Type B pancreatic cell (in vitro differentiated cells): ENCODE data around the gene DGKE. TPM values are rescaled to one million over a fixed set of nuclear protein-coding genes. Genes with fewer than 3 reads are reported as not detected.

Experiments used
- DNase-seq: peaks from one replicate; pipeline ENCODE4 v3.0.0; 2021; ENCODE audit warnings: mixed read lengths; ENCODE audit not compliant: unreplicated experiment; ENCODE audit errors: extremely low spot score
- H3K27ac Mint-ChIP-seq: 2 replicates; pipeline ENCODE4 v1.8.0; 2021; ENCODE audit warnings: mild to moderate bottlenecking, mixed read lengths
- H3K27me3 Mint-ChIP-seq: 2 replicates; pipeline ENCODE4 v1.8.0; 2021; ENCODE audit warnings: mixed read lengths
- H3K36me3 Mint-ChIP-seq: 2 replicates; pipeline ENCODE4 v1.8.0; 2021; ENCODE audit warnings: mixed read lengths
- H3K4me1 Mint-ChIP-seq: one replicate; pipeline ENCODE4 v1.8.0; 2021; ENCODE audit warnings: mixed read lengths; ENCODE audit not compliant: unreplicated experiment
- H3K4me3 Mint-ChIP-seq: 2 replicates; pipeline ENCODE4 v1.8.0; 2021; ENCODE audit warnings: mild to moderate bottlenecking, mixed read lengths
- H3K9me3 Mint-ChIP-seq: 2 replicates; pipeline ENCODE4 v1.8.0; 2021; ENCODE audit warnings: mixed read lengths
- CTCF ChIP-seq: fragments of 200-600 bp; sonication (generic); conservative IDR thresholded peaks from 2 replicates; pipeline ENCODE4 v1.5.0; 2021; ENCODE audit warnings: antibody characterized with exemption, mild to moderate bottlenecking
- total RNA-seq: library from RNA; stranded (reverse); gene quantifications from 2 replicates; pipeline ENCODE4 v1.2.1, GENCODE V29; 2021; ENCODE audit warnings: low replicate concordance

Gene DGKE
- total RNA-seq, 1 donor from 2014 or later = 6.9 TPM

GRCh38 chr17:56801459-56802178 lies 32.3 kb upstream of the DGKE start:
- H3K4me1 Mint-ChIP-seq = peaks cover 8% of the 10 kb centered on the region
- DNase-seq = no peak
- peaks cover 11% of the 10 kb centered on the region for H3K27me3 Mint-ChIP-seq
- H3K9me3 Mint-ChIP-seq = no peaks in the 10 kb centered on the region
- no peaks in the 10 kb centered on the region for H3K36me3 Mint-ChIP-seq
- H3K27ac Mint-ChIP-seq = no peak overlapping the region
- TF ChIP-seq CTCF = no peak
- no peak overlapping the region for H3K4me3 Mint-ChIP-seq

- Mint-ChIP-seq H3K4me3 (no peak overlapping the region), H3K4me1 (peaks cover 14% of the 10 kb centered on the region), H3K9me3 (no peaks in the 10 kb centered on the region), H3K27me3 (peaks cover 7% of the 10 kb centered on the region), H3K27ac (no peak overlapping the region), H3K36me3 (no peaks in the 10 kb centered on the region)
- no peak for DNase-seq
- no peak for TF ChIP-seq CTCF
Measured at GRCh38 chr17:56803071-56803470, 30.9 kb upstream of the DGKE start.

GRCh38 chr17:56804454-56804853 lies 29.5 kb upstream of the DGKE start:
- Mint-ChIP-seq H3K9me3 (no peaks in the 10 kb centered on the region), H3K27ac (no peak overlapping the region), H3K4me3 (no peak overlapping the region), H3K36me3 (no peaks in the 10 kb centered on the region), H3K4me1 (peaks cover 8% of the 10 kb centered on the region), H3K27me3 (peaks cover 4% of the 10 kb centered on the region)
- TF ChIP-seq CTCF = no peak
- DNase-seq = no peak

- Mint-ChIP-seq H3K27ac (no peak overlapping the region), H3K27me3 (no peaks in the 10 kb centered on the region), H3K4me3 (no peak overlapping the region), H3K9me3 (no peaks in the 10 kb centered on the region), H3K4me1 (peaks cover 8% of the 10 kb centered on the region), H3K36me3 (no peaks in the 10 kb centered on the region)
- TF ChIP-seq CTCF = no peak
- DNase-seq = no peak
Measured at GRCh38 chr17:56806949-56807348, 27.0 kb upstream of the DGKE start.

GRCh38 chr17:56807723-56808122 lies 26.2 kb upstream of the DGKE start:
- no peak for DNase-seq
- Mint-ChIP-seq H3K27ac (no peak overlapping the region), H3K4me1 (peaks cover 8% of the 10 kb centered on the region), H3K36me3 (no peaks in the 10 kb centered on the region), H3K4me3 (no peak overlapping the region), H3K27me3 (peaks cover 3% of the 10 kb centered on the region), H3K9me3 (no peaks in the 10 kb centered on the region)
- TF ChIP-seq CTCF = no peak
